HFFc6 (cell line): ENCODE measurements around the gene ADD3. TPM values are rescaled to one million over a fixed set of nuclear protein-coding genes. Genes with fewer than 3 reads are reported as not detected.

Source experiments
- DNase-seq: peaks from one replicate; pipeline ENCODE4 v3.0.0-alpha.2; 2018
- H3K27ac Mint-ChIP-seq: 2 replicates; pipeline ENCODE4 v1.8.0; 2020; ENCODE audit warnings: mild to moderate bottlenecking, mixed read lengths
- H3K27me3 Mint-ChIP-seq: 2 replicates; pipeline ENCODE4 v1.8.0; 2021; ENCODE audit warnings: mild to moderate bottlenecking, moderate library complexity, mixed read lengths; ENCODE audit not compliant: insufficient read depth
- H3K36me3 Mint-ChIP-seq: 2 replicates; pipeline ENCODE4 v1.8.0; 2021; ENCODE audit warnings: low read depth, mixed read lengths
- H3K4me1 Mint-ChIP-seq: 2 replicates; pipeline ENCODE4 v1.8.0; 2020; ENCODE audit warnings: low read depth, mixed read lengths
- H3K4me3 Mint-ChIP-seq: 2 replicates; pipeline ENCODE4 v1.8.0; 2020; ENCODE audit warnings: mild to moderate bottlenecking, moderate library complexity, mixed read lengths
- H3K9me3 Mint-ChIP-seq: 2 replicates; pipeline ENCODE4 v1.8.0; 2020; ENCODE audit warnings: mild to moderate bottlenecking, mixed read lengths
- total RNA-seq, 6 experiments: library from RNA; stranded (reverse); fragmentation: NEBNext Ultra II Directional; extraction: Animal tissue kit (Norgen Biotek cat#: 25700); gene quantifications; 2 replicates in 1 of 6; 3 replicates in 5 of 6; pipeline ENCODE4 v1.2.3, GENCODE V29; 2021
- TF ChIP-seq, protein P1 (sequence below): fragments of 200-600 bp; sonication (generic); IDR thresholded peaks from 2 replicates; pipeline ENCODE4 v1.5.0; 2021; ENCODE audit warnings: antibody characterized with exemption, mild to moderate bottlenecking

The ADD3 gene
- total RNA-seq, 6 experiments from 2014 or later, result 46.4 to 57.4 (median 51.5) TPM

DNA sequence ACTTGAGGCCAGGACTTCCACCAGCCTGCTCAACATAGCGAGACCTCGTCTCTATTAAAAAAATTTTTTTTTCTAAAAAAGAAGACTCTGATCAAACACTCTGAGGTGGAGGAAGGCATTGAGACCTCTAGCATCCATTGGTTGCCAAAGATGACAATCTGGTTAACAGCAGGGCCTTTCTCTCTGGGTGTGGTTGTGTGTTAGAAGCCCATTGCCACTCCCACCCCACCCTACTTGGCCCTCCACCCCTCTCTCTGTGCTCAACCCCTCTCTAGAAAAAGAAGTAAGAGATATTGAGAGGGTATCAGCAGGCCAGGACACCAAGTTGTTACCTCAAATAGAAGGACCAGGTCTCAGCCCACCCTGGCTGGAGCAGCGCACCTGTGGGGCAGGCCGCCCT lies 142.3 kb downstream of the ADD3 start:
- DNase-seq, result no peak
- TF ChIP-seq, protein P1, sequence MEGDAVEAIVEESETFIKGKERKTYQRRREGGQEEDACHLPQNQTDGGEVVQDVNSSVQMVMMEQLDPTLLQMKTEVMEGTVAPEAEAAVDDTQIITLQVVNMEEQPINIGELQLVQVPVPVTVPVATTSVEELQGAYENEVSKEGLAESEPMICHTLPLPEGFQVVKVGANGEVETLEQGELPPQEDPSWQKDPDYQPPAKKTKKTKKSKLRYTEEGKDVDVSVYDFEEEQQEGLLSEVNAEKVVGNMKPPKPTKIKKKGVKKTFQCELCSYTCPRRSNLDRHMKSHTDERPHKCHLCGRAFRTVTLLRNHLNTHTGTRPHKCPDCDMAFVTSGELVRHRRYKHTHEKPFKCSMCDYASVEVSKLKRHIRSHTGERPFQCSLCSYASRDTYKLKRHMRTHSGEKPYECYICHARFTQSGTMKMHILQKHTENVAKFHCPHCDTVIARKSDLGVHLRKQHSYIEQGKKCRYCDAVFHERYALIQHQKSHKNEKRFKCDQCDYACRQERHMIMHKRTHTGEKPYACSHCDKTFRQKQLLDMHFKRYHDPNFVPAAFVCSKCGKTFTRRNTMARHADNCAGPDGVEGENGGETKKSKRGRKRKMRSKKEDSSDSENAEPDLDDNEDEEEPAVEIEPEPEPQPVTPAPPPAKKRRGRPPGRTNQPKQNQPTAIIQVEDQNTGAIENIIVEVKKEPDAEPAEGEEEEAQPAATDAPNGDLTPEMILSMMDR, result no peak
- Mint-ChIP-seq H3K4me1 (no peaks in the 10 kb centered on the region), H3K36me3 (no peaks in the 10 kb centered on the region), H3K9me3 (no peaks in the 10 kb centered on the region), H3K27me3 (peaks cover 27% of the 10 kb centered on the region), H3K27ac (no peak overlapping the region), H3K4me3 (no peak overlapping the region)

GRCh38 chr10:110150981-110151380 lies 143.2 kb downstream of the ADD3 start:
- peaks cover 32% of the 10 kb centered on the region for H3K27me3 Mint-ChIP-seq
- no peaks in the 10 kb centered on the region for H3K36me3 Mint-ChIP-seq
- H3K4me3 Mint-ChIP-seq, result no peak overlapping the region; the same call in 1 of the 2 replicates
- DNase-seq, result no peak
- H3K27ac Mint-ChIP-seq, result no peak overlapping the region
- TF ChIP-seq, protein P1, result no peak
- H3K9me3 Mint-ChIP-seq, result no peaks in the 10 kb centered on the region
- H3K4me1 Mint-ChIP-seq, result no peaks in the 10 kb centered on the region

DNA sequence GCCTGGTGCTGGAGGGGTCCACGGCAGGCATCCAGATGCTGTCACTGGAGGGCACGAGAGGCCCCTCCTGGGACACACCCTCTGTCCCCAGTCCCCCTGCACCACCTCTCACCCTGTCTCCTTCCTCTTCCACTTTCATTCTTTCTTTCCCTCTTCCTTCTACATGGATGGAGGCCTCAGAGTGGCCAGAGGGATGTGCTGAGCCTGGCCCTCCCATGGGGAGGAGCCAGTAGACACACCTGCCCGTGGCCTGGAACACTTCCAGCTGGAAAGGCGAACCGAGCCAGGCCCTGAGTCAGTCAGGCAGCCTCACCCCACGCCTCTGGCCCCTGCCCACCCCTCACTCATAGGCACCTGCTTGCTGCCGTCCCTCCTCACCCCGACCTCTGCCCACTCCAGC lies 143.7 kb downstream of the ADD3 start:
- no peak for DNase-seq
- Mint-ChIP-seq H3K4me3 (no peak overlapping the region; the same call in 1 of the 2 replicates), H3K9me3 (no peaks in the 10 kb centered on the region), H3K4me1 (no peaks in the 10 kb centered on the region), H3K36me3 (no peaks in the 10 kb centered on the region), H3K27me3 (peaks cover 32% of the 10 kb centered on the region), H3K27ac (no peak overlapping the region)
- TF ChIP-seq, protein P1, result no peak

DNA sequence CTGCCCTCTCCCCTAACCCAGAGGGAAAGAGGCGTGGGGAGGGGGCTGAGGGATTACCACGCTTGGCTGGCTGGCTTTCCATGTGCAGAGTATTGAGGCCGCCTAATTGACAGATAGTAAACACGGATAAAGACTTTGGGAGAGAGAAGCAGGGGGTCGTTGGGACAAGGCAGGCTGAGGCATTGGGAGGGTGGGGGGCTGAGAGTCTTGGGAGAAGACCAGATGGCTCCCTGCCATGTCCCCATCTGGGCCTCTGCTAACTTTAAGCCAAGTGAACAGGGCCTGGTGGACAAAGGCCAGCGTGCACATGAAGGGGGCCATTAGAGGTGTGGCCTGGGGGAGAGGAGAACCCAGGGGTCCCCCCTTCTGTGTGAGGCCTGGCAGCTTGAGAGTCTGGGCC lies 144.2 kb downstream of the ADD3 start:
- Mint-ChIP-seq H3K27ac (no peak overlapping the region), H3K4me3 (no peak overlapping the region), H3K36me3 (no peaks in the 10 kb centered on the region), H3K4me1 (no peaks in the 10 kb centered on the region), H3K9me3 (no peaks in the 10 kb centered on the region), H3K27me3 (peaks cover 36% of the 10 kb centered on the region)
- TF ChIP-seq, protein P1, result no peak
- no peak for DNase-seq

- Mint-ChIP-seq H3K27ac (no peak overlapping the region), H3K27me3 (peaks cover 41% of the 10 kb centered on the region), H3K4me1 (no peaks in the 10 kb centered on the region)
Observed at GRCh38 chr10:110153396-110153795, 145.6 kb downstream of the ADD3 start.

More at GRCh38 chr10:110153396-110153795, 145.6 kb downstream of the ADD3 start:
- DNase-seq, result no peak
- Mint-ChIP-seq H3K36me3 (no peaks in the 10 kb centered on the region), H3K4me3 (no peak overlapping the region), H3K9me3 (no peaks in the 10 kb centered on the region)
- TF ChIP-seq, protein P1, result no peak
